ENCODE data around the gene ARL5C. TPM values are rescaled to one million over a fixed set of nuclear protein-coding genes. Genes with fewer than 3 reads are reported as not detected.

ARL5C gene
- polyA plus RNA-seq, 1 donor from 2014 or later, result not detected

- Histone ChIP-seq H3K36me3 (ENCODE audit: insufficient read depth, low read length) (no peaks in the 10 kb centered on the region), H3K27me3 (ENCODE audit: insufficient read depth, low read depth, low read length) (no peaks in the 10 kb centered on the region), H3F3A (ENCODE audit: insufficient read depth, low read length, poor library complexity, severe bottlenecking) (no peaks in the 10 kb centered on the region), H3K9me3 (ENCODE audit: low read length) (no peaks in the 10 kb centered on the region), H3K9me2 (ENCODE audit: insufficient read depth, low read length) (no peaks in the 10 kb centered on the region), H3K79me2 (replicated peaks; ENCODE audit: insufficient read depth, low read length) (peaks cover 27% of the 10 kb centered on the region), H3K4me2 (ENCODE audit: low read length) (peak overlapping the region; percentile 90), H3K27ac (ENCODE audit: low read length) (no peak overlapping the region), H2AFZ (ENCODE audit: low read depth, low read length) (no peak overlapping the region), H3K4me3 (ENCODE audit: low read length) (peak overlapping the region; percentile 98), H3K9ac (ENCODE audit: low read length) (peak overlapping the region; percentile 98), H4K20me1 (ENCODE audit: insufficient read depth) (peaks cover 6% of the 10 kb centered on the region)
- TF ChIP-seq EP300 (conservative IDR thresholded peaks at IDR 0.05; ENCODE audit: poor library complexity, severe bottlenecking) (no peak), SMC3 (conservative IDR thresholded peaks at IDR 0.05; ENCODE audit: poor library complexity) (no peak), MXI1 (conservative IDR thresholded peaks at IDR 0.05; ENCODE audit: poor library complexity, severe bottlenecking) (no peak), TAF1 (IDR thresholded peaks at IDR 0.05; ENCODE audit: low read depth) (no peak), REST (IDR thresholded peaks at IDR 0.05; ENCODE audit: borderline replicate concordance) (no peak), EZH2 (IDR thresholded peaks at IDR 0.05; ENCODE audit: borderline replicate concordance, insufficient read depth, low read length, poor library complexity, severe bottlenecking) (no peak), RAD21 (conservative IDR thresholded peaks at IDR 0.05) (no peak), CTCF (IDR thresholded peaks at IDR 0.05; ENCODE audit: poor library complexity, severe bottlenecking) (no peak), POLR2AphosphoS5 (IDR thresholded peaks at IDR 0.05) (no peak)
Measured at GRCh38 chr17:39194089-39194984, 28.4 kb upstream of the ARL5C start.

GRCh38 chr17:39193346-39193745 lies 27.4 kb upstream of the ARL5C start:
- Histone ChIP-seq H3K27ac (ENCODE audit: low read length) (no peak overlapping the region), H2AFZ (ENCODE audit: low read depth, low read length) (no peak overlapping the region), H3K4me2 (ENCODE audit: low read length) (no peak overlapping the region), H3K4me3 (ENCODE audit: low read length) (peak overlapping the region; percentile 98), H3K79me2 (replicated peaks; ENCODE audit: insufficient read depth, low read length) (peaks cover 26% of the 10 kb centered on the region), H3K27me3 (ENCODE audit: insufficient read depth, low read depth, low read length) (no peaks in the 10 kb centered on the region), H3K9me2 (ENCODE audit: insufficient read depth, low read length) (no peaks in the 10 kb centered on the region), H3K36me3 (ENCODE audit: insufficient read depth, low read length) (no peaks in the 10 kb centered on the region), H3K9ac (ENCODE audit: low read length) (no peak overlapping the region), H3F3A (ENCODE audit: insufficient read depth, low read length, poor library complexity, severe bottlenecking) (no peaks in the 10 kb centered on the region), H4K20me1 (ENCODE audit: insufficient read depth) (peaks cover 6% of the 10 kb centered on the region), H3K9me3 (ENCODE audit: low read length) (no peaks in the 10 kb centered on the region)
- no peak for TF ChIP-seq SMC3 (conservative IDR thresholded peaks at IDR 0.05; ENCODE audit: poor library complexity)
- TF ChIP-seq EZH2 (IDR thresholded peaks at IDR 0.05; ENCODE audit: borderline replicate concordance, insufficient read depth, low read length, poor library complexity, severe bottlenecking), result no peak
- TF ChIP-seq RAD21 (conservative IDR thresholded peaks at IDR 0.05), result no peak
- no peak for TF ChIP-seq TAF1 (IDR thresholded peaks at IDR 0.05; ENCODE audit: low read depth)
- TF ChIP-seq POLR2AphosphoS5 (IDR thresholded peaks at IDR 0.05), result no peak
- TF ChIP-seq CTCF (IDR thresholded peaks at IDR 0.05; ENCODE audit: poor library complexity, severe bottlenecking), result no peak
- TF ChIP-seq MXI1 (conservative IDR thresholded peaks at IDR 0.05; ENCODE audit: poor library complexity, severe bottlenecking), result no peak
- no peak for TF ChIP-seq EP300 (conservative IDR thresholded peaks at IDR 0.05; ENCODE audit: poor library complexity, severe bottlenecking)
- no peak for TF ChIP-seq REST (IDR thresholded peaks at IDR 0.05; ENCODE audit: borderline replicate concordance)
